ENCODE results near the gene CDHR2.

CDHR2 gene

GRCh38 chr5:176625512-176625911 lies 76.4 kb downstream of the CDHR2 start:
- DNase-seq: no peak

GRCh38 chr5:176625966-176626875 lies 77.1 kb downstream of the CDHR2 start:
- no peak for DNase-seq

- no peak for DNase-seq
These were observed 77.7 kb downstream of the CDHR2 start for GRCh38 chr5:176626876-176627236.

- no peak for DNase-seq
These were observed 78.4 kb downstream of the CDHR2 start for GRCh38 chr5:176627582-176627981.

GRCh38 chr5:176628406-176629228 lies 79.5 kb downstream of the CDHR2 start:
- no peak for DNase-seq

GRCh38 chr5:176629317-176629852 lies 80.2 kb downstream of the CDHR2 start:
- no peak for DNase-seq

- peak; percentile 14 for DNase-seq
These were observed 80.9 kb downstream of the CDHR2 start, which contains the start of the genes EIF4E1B and SNCB for GRCh38 chr5:176629853-176630680. TSS of gene EIF4E1B (plus strand) at chr5:176630675. CDS start at chr5:176642788, 12,113 bp downstream. TSS of gene SNCB (minus strand) at chr5:176630534. CDS start at chr5:176629654, 880 bp downstream.

GRCh38 chr5:176630681-176631222 lies 81.6 kb downstream of the CDHR2 start:
- DNase-seq: no peak

GRCh38 chr5:176631383-176632200 lies 82.5 kb downstream of the CDHR2 start:
- no peak for DNase-seq

- DNase-seq: no peak
These were observed 83.6 kb downstream of the CDHR2 start for GRCh38 chr5:176632745-176633144.

GRCh38 chr5:176633598-176633997 lies 84.5 kb downstream of the CDHR2 start:
- no peak for DNase-seq

GRCh38 chr5:176636426-176636825 lies 87.3 kb downstream of the CDHR2 start:
- no peak for DNase-seq

GRCh38 chr5:176637556-176637955 lies 88.4 kb downstream of the CDHR2 start:
- DNase-seq: no peak

- DNase-seq: no peak
These were observed 89.3 kb downstream of the CDHR2 start for GRCh38 chr5:176638437-176638836.

- DNase-seq: no peak
These were observed 90.1 kb downstream of the CDHR2 start for GRCh38 chr5:176639208-176639607.

- DNase-seq: no peak
These were observed 90.8 kb downstream of the CDHR2 start for GRCh38 chr5:176639981-176640380.

GRCh38 chr5:176640616-176641015 lies 91.5 kb downstream of the CDHR2 start:
- DNase-seq: no peak

GRCh38 chr5:176642675-176643490 lies 93.7 kb downstream of the CDHR2 start:
- DNase-seq: no peak

GRCh38 chr5:176643491-176644219 lies 94.5 kb downstream of the CDHR2 start:
- DNase-seq: no peak

- DNase-seq: no peak
These were observed 95.2 kb downstream of the CDHR2 start for GRCh38 chr5:176644294-176644693.
